NCI-H1092 treated with DMSO at 0.1 percent for 48 hours (cell line): ENCODE results near the gene MITF.
"Not testable (repeated sequence)": the region's sequence is repeated elsewhere in the genome, so short reads cannot be mapped to it uniquely, and the experiment has no call there.

Source experiments
- DNase-seq: peaks from one replicate; lab custom pipeline; 2025; lab: John Stamatoyannopoulos, UW

The MITF gene

GRCh38 chr3:69872783-69873378, 133.6 kb downstream of the MITF start:
- DNase-seq, result no peak

GRCh38 chr3:69876073-69876472, 136.8 kb downstream of the MITF start:
- no peak for DNase-seq

GRCh38 chr3:69878254-69878653, 139.0 kb downstream of the MITF start:
- no peak for DNase-seq

DNA sequence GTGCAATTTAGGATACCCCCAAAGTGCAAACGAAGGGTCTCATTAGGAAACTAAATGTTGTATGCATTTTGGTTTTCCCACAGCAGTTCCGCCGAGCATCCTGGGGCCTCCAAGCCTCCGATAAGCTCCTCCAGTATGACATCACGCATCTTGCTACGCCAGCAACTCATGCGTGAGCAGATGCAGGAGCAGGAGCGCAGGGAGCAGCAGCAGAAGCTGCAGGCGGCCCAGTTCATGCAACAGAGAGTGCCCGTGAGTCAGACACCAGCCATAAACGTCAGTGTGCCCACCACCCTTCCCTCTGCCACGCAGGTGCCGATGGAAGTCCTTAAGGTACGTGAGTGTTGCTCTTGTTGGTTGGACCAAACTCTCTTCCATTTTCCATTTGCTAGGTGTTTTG, 139.8 kb downstream of the MITF start:
- DNase-seq, result no peak

GRCh38 chr3:69880069-69880640, 140.9 kb downstream of the MITF start:
- DNase-seq, result no peak

DNA sequence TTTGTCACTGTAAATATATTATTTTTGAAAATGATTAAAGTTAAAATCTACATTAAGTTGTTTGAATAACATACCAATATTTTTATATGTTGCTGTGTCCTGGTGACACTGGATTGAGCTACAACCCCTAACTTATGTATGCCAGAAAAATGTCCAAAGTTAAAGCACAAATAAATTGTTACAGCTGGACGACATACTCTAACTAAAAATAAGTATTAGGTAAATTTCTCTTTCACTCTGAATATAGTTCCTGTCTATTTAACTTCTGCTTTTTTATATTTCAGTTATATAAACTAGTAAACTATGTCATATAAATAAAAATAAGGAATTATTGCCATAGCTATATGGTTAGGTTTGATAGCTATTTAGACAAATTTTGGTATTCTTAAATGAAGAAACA, 141.8 kb downstream of the MITF start:
- no peak for DNase-seq

DNA sequence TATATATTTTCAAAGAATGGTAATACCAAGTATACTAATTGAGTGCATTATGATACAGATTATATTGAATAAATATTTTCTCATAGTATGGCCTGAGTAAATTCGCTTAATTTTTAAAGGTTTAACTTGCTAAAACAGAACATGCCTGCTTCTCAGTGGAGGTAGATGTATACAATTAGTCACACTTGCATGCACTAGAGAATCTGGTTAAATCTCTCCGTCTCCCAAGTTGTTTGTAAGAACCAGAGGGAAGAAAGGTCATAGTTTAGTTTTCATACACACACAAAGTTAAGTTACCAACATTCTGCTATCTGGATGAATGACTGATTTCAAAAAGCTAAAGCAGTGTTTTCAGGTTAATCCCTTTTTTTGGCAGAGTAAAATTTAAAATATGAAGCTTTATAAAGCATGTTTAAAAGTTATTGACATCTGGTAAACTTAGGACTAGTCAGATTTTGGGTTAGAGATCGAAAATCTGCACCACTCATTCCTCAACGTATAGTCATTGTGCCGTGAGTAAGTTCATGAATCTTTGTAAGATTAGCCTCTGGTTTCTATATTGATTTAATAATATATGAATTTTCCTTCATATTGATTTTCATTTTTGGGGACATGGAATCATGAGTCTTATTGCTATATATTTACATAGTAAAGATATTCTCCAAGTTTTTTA, 142.6 kb downstream of the MITF start:
- DNase-seq, result no peak

DNA sequence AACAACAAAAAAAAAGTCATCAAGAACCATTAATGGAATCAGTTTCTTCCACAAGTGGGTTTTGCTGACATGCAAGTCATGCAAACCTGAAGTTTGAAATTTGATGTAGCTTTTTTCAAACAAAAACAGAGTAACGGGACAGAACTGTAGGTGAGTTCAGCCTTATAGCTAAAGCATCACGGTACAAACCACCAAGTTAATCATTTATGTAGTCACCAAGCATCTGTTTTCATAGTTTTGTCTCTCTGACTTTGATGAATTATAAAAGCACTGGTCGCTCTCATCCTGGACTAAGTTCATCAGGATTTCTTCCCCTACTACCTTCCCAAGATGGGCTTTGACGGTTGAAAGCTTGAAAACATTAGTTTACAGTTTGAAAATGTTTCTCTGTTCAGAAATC, 143.3 kb downstream of the MITF start:
- DNase-seq, result no peak

- DNase-seq, result no peak
These were observed 149.0 kb downstream of the MITF start for GRCh38 chr3:69888040-69888942.

DNA sequence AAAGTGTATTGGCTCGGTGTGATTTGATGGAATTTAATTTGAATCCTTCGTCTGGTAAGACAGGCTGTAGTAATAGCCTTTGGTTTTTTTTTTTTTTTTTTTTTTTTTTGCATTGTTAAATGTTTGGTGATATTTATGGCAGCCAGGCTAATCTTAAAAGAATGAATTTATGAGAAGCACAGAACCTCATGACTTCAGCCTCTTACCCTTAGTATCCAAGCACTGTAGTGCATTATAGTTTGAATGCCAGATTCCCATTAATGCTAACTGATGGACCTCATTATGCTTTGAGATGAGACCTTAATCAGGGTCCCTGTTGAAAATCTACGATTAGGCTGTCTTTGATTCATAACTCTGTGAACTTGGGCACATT, 149.7 kb downstream of the MITF start:
- no peak for DNase-seq

DNA sequence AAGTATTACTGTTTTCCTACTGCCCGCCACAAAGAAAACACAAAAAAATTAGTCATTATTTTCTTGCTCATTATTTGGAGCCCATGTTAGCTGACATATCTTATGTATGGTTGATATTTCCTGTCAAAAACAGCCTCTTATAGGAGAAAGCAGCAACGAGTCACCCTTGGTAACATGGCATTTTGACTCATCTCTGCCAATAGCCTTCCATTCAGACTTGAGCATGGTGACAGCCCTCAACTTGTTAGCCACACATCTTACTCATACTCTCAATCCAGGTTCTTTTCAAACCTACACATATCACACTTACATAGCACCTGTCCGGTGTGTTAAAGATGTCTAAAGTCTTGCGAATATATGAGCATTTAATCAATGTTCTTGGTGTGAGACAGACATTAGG, 150.8 kb downstream of the MITF start:
- DNase-seq, result no peak

- no peak for DNase-seq
These were observed 151.4 kb downstream of the MITF start for GRCh38 chr3:69890691-69891090.

- no peak for DNase-seq
These were observed 153.4 kb downstream of the MITF start for GRCh38 chr3:69892706-69893105.

- no peak for DNase-seq
These were observed 154.0 kb downstream of the MITF start for GRCh38 chr3:69893274-69893673.

DNA sequence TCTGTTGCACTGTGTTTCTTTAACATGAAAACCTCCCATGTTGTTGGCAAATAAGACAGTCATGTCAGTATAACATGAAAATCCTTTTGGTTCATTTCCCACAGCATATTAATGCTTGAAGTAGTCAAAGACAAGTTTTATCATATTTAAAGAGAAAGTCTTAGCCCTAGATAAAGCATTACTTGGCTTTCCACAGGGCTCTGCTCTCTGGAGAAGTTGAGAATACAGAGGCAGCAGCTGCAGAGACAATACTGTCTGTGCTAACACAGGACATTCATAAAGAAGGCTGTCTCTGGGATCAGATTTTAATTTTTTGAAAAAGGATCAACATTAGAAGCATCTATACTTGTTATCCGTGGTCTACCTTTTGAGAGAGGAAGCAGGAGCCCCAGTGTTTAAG, 156.8 kb downstream of the MITF start:
- DNase-seq, result no peak

- DNase-seq, result no peak
These were observed 161.1 kb downstream of the MITF start for GRCh38 chr3:69900331-69900730.

DNA sequence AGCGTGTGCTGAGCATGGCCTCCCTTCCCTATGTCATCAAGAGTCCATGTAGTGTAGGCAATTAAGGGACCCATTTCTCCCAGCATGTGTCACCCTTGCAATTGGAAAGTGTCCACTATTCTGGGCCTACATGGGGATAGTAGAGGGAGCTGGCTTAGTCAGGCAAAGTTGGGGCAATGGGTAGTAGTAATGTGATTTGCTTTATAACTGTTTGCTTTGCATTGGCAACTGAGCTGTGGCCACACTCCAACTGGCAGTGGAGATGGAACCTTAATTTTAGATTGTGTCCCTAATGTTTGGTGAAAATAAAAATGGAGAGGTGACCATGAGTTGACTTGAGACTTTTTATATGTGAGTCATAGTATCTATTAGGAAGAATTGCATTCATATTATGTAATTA, 162.5 kb downstream of the MITF start:
- DNase-seq, result no peak

- no peak for DNase-seq
These were observed 163.1 kb downstream of the MITF start for GRCh38 chr3:69902386-69902785.

- DNase-seq, result no peak
These were observed 167.2 kb downstream of the MITF start for GRCh38 chr3:69906351-69906966.

GRCh38 chr3:69907554-69907953, 168.3 kb downstream of the MITF start:
- DNase-seq, result no peak

DNA sequence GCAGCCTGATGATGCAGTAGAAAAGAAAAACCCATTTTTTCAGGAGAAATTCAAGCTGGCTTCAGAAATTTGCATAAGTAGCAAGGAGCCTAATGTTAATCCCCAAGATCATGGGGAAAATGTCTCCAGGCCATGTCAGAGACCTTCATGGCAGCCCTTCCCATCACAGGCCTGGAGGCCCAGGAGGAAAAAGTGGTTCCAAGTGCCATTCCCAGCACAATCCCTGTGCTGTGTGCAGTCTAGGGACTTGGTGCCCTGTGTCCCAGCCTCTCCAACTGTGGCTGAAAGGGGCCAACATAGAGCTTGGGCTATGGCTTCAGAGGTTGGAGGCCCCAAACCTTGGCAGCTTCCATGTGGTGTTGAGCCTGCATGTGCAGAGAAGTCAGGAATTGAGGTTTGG, 170.6 kb downstream of the MITF start:
- not testable (repeated sequence) for DNase-seq

GRCh38 chr3:69913422-69913821, 174.2 kb downstream of the MITF start:
- DNase-seq, result no peak
